Left ventricle myocardium inferior (tissue), 1 donor: ENCODE measurements around the gene IFT122. TPM values are rescaled to one million over a fixed set of nuclear protein-coding genes. Genes with fewer than 3 reads are reported as not detected.
A peak's percentile ranks its signal among the peaks of the same experiment; 100 is the strongest.

Experiments used
- DNase-seq: peaks from one replicate; pipeline ENCODE4 v3.0.0-alpha.2; 2020
- H3K27ac ChIP-seq: fragments of 200-600 bp; replicated peaks from 2 replicates; pipeline ENCODE4 v1.8.0; 2021
- H3K27me3 ChIP-seq: fragments of 200-600 bp; 2 replicates; pipeline ENCODE4 v1.8.0; 2021; ENCODE audit warnings: low read depth
- H3K36me3 ChIP-seq: fragments of 200-600 bp; 2 replicates; pipeline ENCODE4 v1.8.0; 2021
- H3K4me1 ChIP-seq: fragments of 200-600 bp; 2 replicates; pipeline ENCODE4 v1.8.0; 2021
- H3K4me3 ChIP-seq: fragments of 200-600 bp; 2 replicates; pipeline ENCODE4 v1.8.0; 2021; ENCODE audit warnings: mild to moderate bottlenecking, moderate library complexity
- H3K9me3 ChIP-seq: fragments of 200-600 bp; replicated peaks from 2 replicates; pipeline ENCODE4 v1.8.0; 2021
- intact Hi-C: fragments of 100-400 bp; cut with micrococcal nuclease; formaldehyde crosslinking; loops from one replicate; pipeline ENCODE4 v1.11.0; 2022
- total RNA-seq: library from RNA; stranded (reverse); fragmentation: NEBNext Ultra II Directional; extraction: Animal tissue kit (Norgen Biotek cat#: 25700); gene quantifications from one replicate; pipeline ENCODE4 v1.2.1, GENCODE V29; 2021
- TF ChIP-seq, protein P1 (sequence below): fragments of 200-600 bp; IDR thresholded peaks from 2 replicates; pipeline ENCODE4 v1.8.0; 2021; ENCODE audit warnings: antibody characterized with exemption, mild to moderate bottlenecking, borderline replicate concordance
- donor health status: DM: no; HTN: yes; CAD: no; lungs with severe emphysema.

The IFT122 gene
- total RNA-seq, 1 donor from 2014 or later: 16.5 TPM

DNA sequence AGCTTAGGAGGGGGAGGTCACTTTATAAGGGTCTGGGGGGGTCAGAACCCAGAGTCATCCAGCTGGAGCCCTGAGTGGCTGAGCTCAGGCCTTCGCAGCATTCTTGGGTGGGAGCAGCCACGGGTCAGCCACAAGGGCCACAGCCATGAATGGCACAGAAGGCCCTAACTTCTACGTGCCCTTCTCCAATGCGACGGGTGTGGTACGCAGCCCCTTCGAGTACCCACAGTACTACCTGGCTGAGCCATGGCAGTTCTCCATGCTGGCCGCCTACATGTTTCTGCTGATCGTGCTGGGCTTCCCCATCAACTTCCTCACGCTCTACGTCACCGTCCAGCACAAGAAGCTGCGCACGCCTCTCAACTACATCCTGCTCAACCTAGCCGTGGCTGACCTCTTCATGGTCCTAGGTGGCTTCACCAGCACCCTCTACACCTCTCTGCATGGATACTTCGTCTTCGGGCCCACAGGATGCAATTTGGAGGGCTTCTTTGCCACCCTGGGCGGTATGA is 88.6 kb downstream of the IFT122 start, which contains the start of gene RHO:
Gene RHO (plus strand): TSS at position 51 of the 512 bp plus-strand sequence. CDS start 95 bp downstream, at position 146.
- H3K27ac ChIP-seq: no peak within 1 kb of the TSS
- intact Hi-C loops: no loop called here
- DNase-seq: no peak

GRCh38 chr3:129529436-129530210 is 89.6 kb downstream of the IFT122 start:
- Histone ChIP-seq H3K9me3 (no peaks in the 10 kb centered on the region), H3K36me3 (no peaks in the 10 kb centered on the region), H3K27me3 (no peaks in the 10 kb centered on the region), H3K4me1 (peaks cover 10% of the 10 kb centered on the region), H3K4me3 (no peak overlapping the region), H3K27ac (peak overlapping the region; percentile 8)
- DNase-seq: no peak
- TF ChIP-seq, protein P1, sequence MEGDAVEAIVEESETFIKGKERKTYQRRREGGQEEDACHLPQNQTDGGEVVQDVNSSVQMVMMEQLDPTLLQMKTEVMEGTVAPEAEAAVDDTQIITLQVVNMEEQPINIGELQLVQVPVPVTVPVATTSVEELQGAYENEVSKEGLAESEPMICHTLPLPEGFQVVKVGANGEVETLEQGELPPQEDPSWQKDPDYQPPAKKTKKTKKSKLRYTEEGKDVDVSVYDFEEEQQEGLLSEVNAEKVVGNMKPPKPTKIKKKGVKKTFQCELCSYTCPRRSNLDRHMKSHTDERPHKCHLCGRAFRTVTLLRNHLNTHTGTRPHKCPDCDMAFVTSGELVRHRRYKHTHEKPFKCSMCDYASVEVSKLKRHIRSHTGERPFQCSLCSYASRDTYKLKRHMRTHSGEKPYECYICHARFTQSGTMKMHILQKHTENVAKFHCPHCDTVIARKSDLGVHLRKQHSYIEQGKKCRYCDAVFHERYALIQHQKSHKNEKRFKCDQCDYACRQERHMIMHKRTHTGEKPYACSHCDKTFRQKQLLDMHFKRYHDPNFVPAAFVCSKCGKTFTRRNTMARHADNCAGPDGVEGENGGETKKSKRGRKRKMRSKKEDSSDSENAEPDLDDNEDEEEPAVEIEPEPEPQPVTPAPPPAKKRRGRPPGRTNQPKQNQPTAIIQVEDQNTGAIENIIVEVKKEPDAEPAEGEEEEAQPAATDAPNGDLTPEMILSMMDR: no peak
- intact Hi-C loops: no loop called here

More for the DNA sequence above, 88.6 kb downstream of the IFT122 start, which contains the start of gene RHO:
- H3K36me3 ChIP-seq: no peaks in the 10 kb centered on the region
- H3K27me3 ChIP-seq: no peaks in the 10 kb centered on the region
- H3K4me1 ChIP-seq: peaks cover 10% of the 10 kb centered on the region
- no peaks in the 10 kb centered on the region for H3K9me3 ChIP-seq
- TF ChIP-seq, protein P1: no peak
- H3K4me3 ChIP-seq: no peak within 1 kb of the TSS

GRCh38 chr3:129530251-129530791 is 90.3 kb downstream of the IFT122 start:
- no peak for DNase-seq
- Histone ChIP-seq H3K4me1 (peaks cover 10% of the 10 kb centered on the region), H3K4me3 (no peak overlapping the region), H3K27me3 (no peaks in the 10 kb centered on the region), H3K36me3 (no peaks in the 10 kb centered on the region), H3K27ac (peak overlapping the region; percentile 8), H3K9me3 (no peaks in the 10 kb centered on the region)
- intact Hi-C loops: no loop called here
- TF ChIP-seq, protein P1: no peak

DNA sequence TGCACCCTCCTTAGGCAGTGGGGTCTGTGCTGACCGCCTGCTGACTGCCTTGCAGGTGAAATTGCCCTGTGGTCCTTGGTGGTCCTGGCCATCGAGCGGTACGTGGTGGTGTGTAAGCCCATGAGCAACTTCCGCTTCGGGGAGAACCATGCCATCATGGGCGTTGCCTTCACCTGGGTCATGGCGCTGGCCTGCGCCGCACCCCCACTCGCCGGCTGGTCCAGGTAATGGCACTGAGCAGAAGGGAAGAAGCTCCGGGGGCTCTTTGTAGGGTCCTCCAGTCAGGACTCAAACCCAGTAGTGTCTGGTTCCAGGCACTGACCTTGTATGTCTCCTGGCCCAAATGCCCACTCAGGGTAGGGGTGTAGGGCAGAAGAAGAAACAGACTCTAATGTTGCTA is 90.8 kb downstream of the IFT122 start:
- Histone ChIP-seq H3K4me3 (no peak overlapping the region), H3K27me3 (no peaks in the 10 kb centered on the region), H3K36me3 (no peaks in the 10 kb centered on the region), H3K9me3 (no peaks in the 10 kb centered on the region), H3K27ac (no peak overlapping the region), H3K4me1 (peaks cover 10% of the 10 kb centered on the region)
- TF ChIP-seq, protein P1: no peak
- DNase-seq: no peak
- intact Hi-C loops: no loop called here

GRCh38 chr3:129531699-129532098 is 91.7 kb downstream of the IFT122 start:
- no peak for DNase-seq
- Histone ChIP-seq H3K36me3 (no peaks in the 10 kb centered on the region), H3K9me3 (no peaks in the 10 kb centered on the region), H3K4me1 (peaks cover 10% of the 10 kb centered on the region), H3K27ac (no peak overlapping the region), H3K4me3 (no peak overlapping the region), H3K27me3 (no peaks in the 10 kb centered on the region)
- TF ChIP-seq, protein P1: no peak
- intact Hi-C loops: no loop called here
